HCT116 (cell line): ENCODE results near the gene SUPT20HL2. TPM values are rescaled to one million over a fixed set of nuclear protein-coding genes. Genes with fewer than 3 reads are reported as not detected.

ENCODE experiments used
- ATAC-seq: fragments of 200-7000 bp; cut with Tn5 transposase; 2 replicates; pipeline ENCODE4 v1.9.1; 2020; ENCODE audit warnings: mild to moderate bottlenecking, moderate library complexity
- BruUV-seq: library from RNA; stranded (reverse); fragments of 400-500 nt; replicated peaks from 2 replicates; lab custom pipeline; 2021; lab: Mats Ljungman, UMichigan
- CTCF ChIA-PET: fragments of 300-600 bp; sonication (Branson Sonifier 250); formaldehyde crosslinking; loops from one replicate; lab custom pipeline; 2021; ENCODE audit warnings: antibody characterized with exemption; lab: Charles Lee
- POLR2A ChIA-PET: fragments of 300-600, 350-600 bp; sonication (Branson Sonifier 250); formaldehyde crosslinking; loops from one replicate; lab custom pipeline; 2021; ENCODE audit warnings: antibody characterized with exemption; lab: Charles Lee
- RAD21 ChIA-PET, 2 experiments: fragments of 300-600 bp; sonication (Branson Sonifier 250); formaldehyde crosslinking; loops; one replicate each; lab custom pipeline; 2023; ENCODE audit warnings: low total read pairs in 2 of 2; ENCODE audit not compliant: uncharacterized antibody in 2 of 2, unreplicated experiment in 2 of 2, low non-redundant PET in 1 of 2; lab: Charles Lee
- DNase-seq: peaks from one replicate; pipeline ENCODE4 v3.0.0-alpha.2; 2010; ENCODE audit warnings: low read depth, low spot score
- H2AFZ ChIP-seq: fragments of 200-600 bp; shearing (Covaris generic), sonication (generic); 2 replicates; pipeline ENCODE4 v1.6.1; 2017; ENCODE audit warnings: low read depth, mixed run types, mixed read lengths, antibody characterized with exemption, low read length; ENCODE audit not compliant: poor library complexity, severe bottlenecking
- H3K27ac ChIP-seq: 2 replicates; pipeline ENCODE4 v1.5.1; 2012; ENCODE audit warnings: low read depth, low read length
- H3K27me3 ChIP-seq: fragments of 200-600 bp; sonication (generic); 2 replicates; pipeline ENCODE4 v1.6.1; 2016; ENCODE audit warnings: mixed run types, low read length, mixed read lengths; ENCODE audit not compliant: insufficient read depth
- H3K36me3 ChIP-seq, 2 experiments: fragments of 200-500 bp in 1 of 2; fragments of 200-600 bp in 1 of 2; sonication (Bioruptor generic) in 1 of 2; sonication (generic) in 1 of 2; 2 replicates each; pipeline versions ENCODE4 v1.5.1 to v1.6.1; 2014 to 2016; ENCODE audit warnings: low read length in 2 of 2, inconsistent platforms in 1 of 2, mixed read lengths in 1 of 2, mixed run types in 1 of 2; ENCODE audit not compliant: insufficient read depth in 2 of 2, control insufficient read depth in 1 of 2
- H3K4me1 ChIP-seq, 2 experiments: fragments of 200-600 bp in 1 of 2; sonication (generic) in 1 of 2; 2 replicates each; pipeline versions ENCODE4 v1.5.1 to v1.6.1; 2012 to 2017; ENCODE audit warnings: low read length in 2 of 2, inconsistent platforms in 1 of 2, mild to moderate bottlenecking in 1 of 2, mixed read lengths in 1 of 2, mixed run types in 1 of 2, moderate library complexity in 1 of 2; ENCODE audit not compliant: insufficient read depth in 2 of 2, control insufficient read depth in 1 of 2
- H3K4me2 ChIP-seq: fragments of 200-600 bp; sonication (generic); 2 replicates; pipeline ENCODE4 v1.6.1; 2017; ENCODE audit warnings: mixed run types, low read length, mixed read lengths
- H3K4me3 ChIP-seq, 2 experiments: fragments of 200-600 bp in 1 of 2; sonication (generic) in 1 of 2; replicated peaks in 1 of 2; 2 replicates each; pipeline ENCODE4 v1.5.1; 2011 to 2016; ENCODE audit warnings: low read length in 2 of 2, control low read depth in 1 of 2, low read depth in 1 of 2, mild to moderate bottlenecking in 1 of 2, mixed read lengths in 1 of 2, mixed run types in 1 of 2
- H3K79me2 ChIP-seq: fragments of 200-600 bp; sonication (generic); 2 replicates; pipeline ENCODE4 v1.6.1; 2017; ENCODE audit warnings: mild to moderate bottlenecking, mixed run types, low read length, moderate library complexity, mixed read lengths; ENCODE audit not compliant: insufficient read depth
- H3K9ac ChIP-seq: fragments of 200-600 bp; sonication (generic); 2 replicates; pipeline ENCODE4 v1.6.1; 2016; ENCODE audit warnings: low read length, mixed read lengths
- H3K9me2 ChIP-seq: fragments of 200-600 bp; sonication (generic), shearing (Covaris generic); 2 replicates; pipeline ENCODE4 v1.6.1; 2017; ENCODE audit warnings: mixed run types, mild to moderate bottlenecking, moderate library complexity; ENCODE audit not compliant: insufficient read depth
- H3K9me3 ChIP-seq, 2 experiments: fragments of 200-500 bp in 1 of 2; fragments of 200-600 bp in 1 of 2; sonication (Bioruptor generic) in 1 of 2; sonication (generic) in 1 of 2; 2 replicates each; pipeline ENCODE4 v1.6.1; 2014 to 2017; ENCODE audit warnings: low read length in 2 of 2, mixed read lengths in 2 of 2, inconsistent platforms in 1 of 2, low read depth in 1 of 2, mild to moderate bottlenecking in 1 of 2, mixed run types in 1 of 2, moderate library complexity in 1 of 2; ENCODE audit not compliant: control insufficient read depth in 1 of 2, insufficient read depth in 1 of 2
- H4K20me1 ChIP-seq: fragments of 200-600 bp; sonication (generic), shearing (Covaris generic); 2 replicates; pipeline ENCODE4 v1.6.1; 2017; ENCODE audit warnings: mixed run types, mild to moderate bottlenecking, moderate library complexity; ENCODE audit not compliant: insufficient read depth
- ATF3 ChIP-seq: IDR thresholded peaks from 2 replicates; pipeline ENCODE4 v1.6.1; 2012
- CBX3 ChIP-seq: IDR thresholded peaks from 2 replicates; pipeline ENCODE4 v1.6.1; 2012; ENCODE audit warnings: low read depth
- CEBPB ChIP-seq: IDR thresholded peaks from 2 replicates; pipeline ENCODE4 v1.6.1; 2012; ENCODE audit warnings: low read depth
- EGR1 ChIP-seq: IDR thresholded peaks from 2 replicates; pipeline ENCODE4 v1.6.1; 2012; ENCODE audit warnings: low read depth
- EZH2 ChIP-seq: fragments of 200-600 bp; sonication (generic); IDR thresholded peaks from 2 replicates; pipeline ENCODE4 v1.6.1; 2017; ENCODE audit warnings: antibody characterized with exemption, mixed run types
- POLR2A ChIP-seq: IDR thresholded peaks from 2 replicates; pipeline ENCODE4 v1.7.0; 2011; ENCODE audit warnings: borderline replicate concordance; ENCODE audit not compliant: insufficient read depth, insufficient read length; ENCODE audit errors: extremely low read depth
- POLR2AphosphoS5 ChIP-seq: IDR thresholded peaks from 2 replicates; pipeline ENCODE4 v1.6.1; 2011; ENCODE audit warnings: mild to moderate bottlenecking, low read depth, low read length, moderate library complexity
- RAD21 ChIP-seq: IDR thresholded peaks from 2 replicates; pipeline ENCODE4 v1.6.1; 2012; ENCODE audit warnings: low read depth, mild to moderate bottlenecking
- TCF7L2 ChIP-seq: IDR thresholded peaks from 2 replicates; pipeline ENCODE4 v1.7.0; 2011; ENCODE audit warnings: borderline replicate concordance, inconsistent platforms; ENCODE audit not compliant: insufficient read depth, insufficient read length; ENCODE audit errors: extremely low read depth
- YY1 ChIP-seq: IDR thresholded peaks from 2 replicates; pipeline ENCODE4 v1.6.1; 2011; ENCODE audit warnings: low read length, low read depth, moderate library complexity, mild to moderate bottlenecking; ENCODE audit not compliant: insufficient replicate concordance; ENCODE audit errors: extremely low read depth
- ZFX ChIP-seq: fragments of 450-650 bp; IDR thresholded peaks from 2 replicates; pipeline ENCODE4 v1.6.1; 2017
- intact Hi-C: fragments of 100-400 bp; cut with micrococcal nuclease; formaldehyde crosslinking; loops from 2 replicates; pipeline ENCODE4 v1.10.0; 2022
- total RNA-seq: library from RNA; stranded (reverse); gene quantifications from one replicate; pipeline ENCODE4 v1.2.1, GENCODE V29; 2021; ENCODE audit not compliant: unreplicated experiment
- TF ChIP-seq, protein P1 (sequence below): IDR thresholded peaks from 2 replicates; pipeline ENCODE4 v1.6.1; 2011; ENCODE audit warnings: mild to moderate bottlenecking, low read length, moderate library complexity; ENCODE audit not compliant: insufficient replicate concordance; ENCODE audit errors: extremely low read depth
- TF ChIP-seq, protein P2 (sequence below): IDR thresholded peaks from 2 replicates; pipeline ENCODE4 v1.6.1; 2012; ENCODE audit warnings: low read depth

Gene SUPT20HL2
- total RNA-seq, 1 experiment from 2014 or later: not detected

DNA sequence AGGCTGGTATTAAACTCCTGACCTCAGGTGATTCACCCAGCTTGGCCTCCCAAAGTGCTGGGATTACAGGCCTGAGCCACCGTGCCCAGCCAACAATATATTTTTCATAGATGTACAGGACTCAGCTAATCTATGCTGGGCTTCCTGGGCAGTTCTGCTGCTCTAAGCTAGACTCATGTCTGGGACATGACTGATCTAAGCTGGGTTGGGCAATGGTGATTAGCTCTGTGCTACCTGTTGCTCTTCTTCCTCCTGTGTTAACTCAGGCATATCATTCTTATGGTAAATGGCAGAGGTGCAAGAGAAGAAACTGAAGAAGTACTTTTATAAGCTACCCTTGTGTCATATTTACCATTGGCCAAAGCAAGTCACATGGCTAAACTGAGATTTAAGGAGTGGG, 11.4 kb upstream of the SUPT20HL2 start:
- ATAC-seq (no peak), DNase-seq (no peak)
- Histone ChIP-seq H3K9ac (no peak overlapping the region), H3K36me3 (no peaks in the 10 kb centered on the region), H3K27ac (no peak overlapping the region), H3K4me3 (no peak overlapping the region), H3K9me3 (no peaks in the 10 kb centered on the region), H2AFZ (no peak overlapping the region), H3K4me1 (no peaks in the 10 kb centered on the region), H3K4me2 (no peak overlapping the region), H3K9me2 (no peaks in the 10 kb centered on the region), H3K79me2 (no peaks in the 10 kb centered on the region), H3K27me3 (no peaks in the 10 kb centered on the region), H4K20me1 (no peaks in the 10 kb centered on the region)
- TF ChIP-seq, protein P1, sequence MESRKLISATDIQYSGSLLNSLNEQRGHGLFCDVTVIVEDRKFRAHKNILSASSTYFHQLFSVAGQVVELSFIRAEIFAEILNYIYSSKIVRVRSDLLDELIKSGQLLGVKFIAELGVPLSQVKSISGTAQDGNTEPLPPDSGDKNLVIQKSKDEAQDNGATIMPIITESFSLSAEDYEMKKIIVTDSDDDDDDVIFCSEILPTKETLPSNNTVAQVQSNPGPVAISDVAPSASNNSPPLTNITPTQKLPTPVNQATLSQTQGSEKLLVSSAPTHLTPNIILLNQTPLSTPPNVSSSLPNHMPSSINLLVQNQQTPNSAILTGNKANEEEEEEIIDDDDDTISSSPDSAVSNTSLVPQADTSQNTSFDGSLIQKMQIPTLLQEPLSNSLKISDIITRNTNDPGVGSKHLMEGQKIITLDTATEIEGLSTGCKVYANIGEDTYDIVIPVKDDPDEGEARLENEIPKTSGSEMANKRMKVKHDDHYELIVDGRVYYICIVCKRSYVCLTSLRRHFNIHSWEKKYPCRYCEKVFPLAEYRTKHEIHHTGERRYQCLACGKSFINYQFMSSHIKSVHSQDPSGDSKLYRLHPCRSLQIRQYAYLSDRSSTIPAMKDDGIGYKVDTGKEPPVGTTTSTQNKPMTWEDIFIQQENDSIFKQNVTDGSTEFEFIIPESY: no peak
- TF ChIP-seq POLR2A (no peak), CEBPB (no peak), POLR2AphosphoS5 (no peak), YY1 (no peak), EZH2 (no peak), ATF3 (no peak), ZFX (no peak), EGR1 (no peak), TCF7L2 (no peak), RAD21 (no peak), CBX3 (no peak)
- TF ChIP-seq, protein P2, sequence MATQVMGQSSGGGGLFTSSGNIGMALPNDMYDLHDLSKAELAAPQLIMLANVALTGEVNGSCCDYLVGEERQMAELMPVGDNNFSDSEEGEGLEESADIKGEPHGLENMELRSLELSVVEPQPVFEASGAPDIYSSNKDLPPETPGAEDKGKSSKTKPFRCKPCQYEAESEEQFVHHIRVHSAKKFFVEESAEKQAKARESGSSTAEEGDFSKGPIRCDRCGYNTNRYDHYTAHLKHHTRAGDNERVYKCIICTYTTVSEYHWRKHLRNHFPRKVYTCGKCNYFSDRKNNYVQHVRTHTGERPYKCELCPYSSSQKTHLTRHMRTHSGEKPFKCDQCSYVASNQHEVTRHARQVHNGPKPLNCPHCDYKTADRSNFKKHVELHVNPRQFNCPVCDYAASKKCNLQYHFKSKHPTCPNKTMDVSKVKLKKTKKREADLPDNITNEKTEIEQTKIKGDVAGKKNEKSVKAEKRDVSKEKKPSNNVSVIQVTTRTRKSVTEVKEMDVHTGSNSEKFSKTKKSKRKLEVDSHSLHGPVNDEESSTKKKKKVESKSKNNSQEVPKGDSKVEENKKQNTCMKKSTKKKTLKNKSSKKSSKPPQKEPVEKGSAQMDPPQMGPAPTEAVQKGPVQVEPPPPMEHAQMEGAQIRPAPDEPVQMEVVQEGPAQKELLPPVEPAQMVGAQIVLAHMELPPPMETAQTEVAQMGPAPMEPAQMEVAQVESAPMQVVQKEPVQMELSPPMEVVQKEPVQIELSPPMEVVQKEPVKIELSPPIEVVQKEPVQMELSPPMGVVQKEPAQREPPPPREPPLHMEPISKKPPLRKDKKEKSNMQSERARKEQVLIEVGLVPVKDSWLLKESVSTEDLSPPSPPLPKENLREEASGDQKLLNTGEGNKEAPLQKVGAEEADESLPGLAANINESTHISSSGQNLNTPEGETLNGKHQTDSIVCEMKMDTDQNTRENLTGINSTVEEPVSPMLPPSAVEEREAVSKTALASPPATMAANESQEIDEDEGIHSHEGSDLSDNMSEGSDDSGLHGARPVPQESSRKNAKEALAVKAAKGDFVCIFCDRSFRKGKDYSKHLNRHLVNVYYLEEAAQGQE: no peak
- no TSS peak for BruUV-seq
- RAD21 ChIA-PET: no interaction called here
- CTCF ChIA-PET: no interaction called here
- intact Hi-C loops: no loop called here
- POLR2A ChIA-PET: interaction anchor here (0.6 kb wide), 1 partner anchor 138 kb away, joined by 3 read pairs; no protein-coding TSS in a partner anchor
